ENCODE measurements around the gene KHDC4. TPM values are rescaled to one million over a fixed set of nuclear protein-coding genes. Genes with fewer than 3 reads are reported as not detected.

The KHDC4 gene
- total RNA-seq, 2 experiments from 2014 or later, result 56.6 to 60.8 TPM

DNA sequence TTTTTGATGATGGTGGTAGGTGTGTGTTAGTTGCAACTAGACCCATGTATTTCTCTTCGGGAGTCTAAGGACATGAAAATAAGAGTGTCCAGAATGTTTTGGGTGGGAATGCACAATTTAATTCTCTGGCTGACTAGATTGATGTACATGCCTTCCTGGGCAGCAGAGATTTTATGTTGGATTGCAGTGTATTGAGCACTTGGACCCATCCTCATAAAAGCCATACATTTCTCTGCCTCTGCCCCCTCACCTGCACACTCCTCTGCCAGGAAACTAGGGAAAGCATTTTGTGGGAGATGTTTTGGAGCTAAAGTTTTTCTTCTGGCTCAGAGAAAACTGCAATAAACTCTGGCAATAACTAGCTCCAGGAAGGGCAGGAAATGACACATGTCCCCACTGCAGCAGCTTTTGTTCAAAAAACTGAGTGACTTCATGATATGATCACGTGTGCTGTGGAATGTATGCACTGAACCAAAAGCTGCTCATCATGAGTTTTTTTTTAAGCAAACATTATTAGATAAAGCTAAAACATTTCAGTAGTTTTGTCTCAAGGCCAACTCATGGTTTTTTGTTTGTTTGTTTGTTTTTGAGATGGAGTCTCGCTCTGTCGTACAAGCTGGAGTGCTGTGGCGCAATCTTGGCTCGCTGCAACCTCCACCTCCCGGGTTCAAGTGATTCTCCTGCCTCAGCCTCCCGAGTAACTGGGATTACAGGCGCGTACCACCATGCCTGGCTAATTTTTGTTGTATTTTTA, 40.6 kb downstream of the KHDC4 start:
- peaks cover 12% of the 10 kb centered on the region for H3K36me3 Mint-ChIP-seq (ENCODE audit: low read depth)
- intact Hi-C loops (cut with DNase I, micrococcal nuclease), result loop anchor here in 1 of 2 experiments (5.0 kb wide), 1 partner anchor 36 kb away; the partner anchor contains the start of genes GON4L and SYT11
- ChIA-PET CTCF (interaction anchor here (1.5 kb wide), 1 partner anchor 96 kb away, joined by 4 read pairs; no protein-coding TSS in a partner anchor), POLR2A (interaction anchor here (0.6 to 1.6 kb wide), 5 partner anchors 10 to 148 kb away, joined by 3 to 6 read pairs (median 4); partner anchors contain the start of genes GON4L and SYT11)
- Histone ChIP-seq H3K9me3 (ENCODE audit: control insufficient read depth in 1 of 2, insufficient read depth in 1 of 2, low read length in 2 of 2) (no peaks in the 10 kb centered on the region), H3K36me3 (ENCODE audit: insufficient read depth, low read length) (peaks cover 15% of the 10 kb centered on the region), H3K4me3 (ENCODE audit: low read length) (no peak overlapping the region), H3K27ac (ENCODE audit: low read depth in 1 of 2, low read length in 2 of 2) (no peak overlapping the region), H3K27me3 (ENCODE audit: control insufficient read depth in 1 of 2, insufficient read depth in 2 of 2, low read length in 2 of 2) (no peaks in the 10 kb centered on the region), H3K4me1 (ENCODE audit: insufficient read depth, low read length) (peaks cover 12% of the 10 kb centered on the region)
- TF ChIP-seq, protein P1, sequence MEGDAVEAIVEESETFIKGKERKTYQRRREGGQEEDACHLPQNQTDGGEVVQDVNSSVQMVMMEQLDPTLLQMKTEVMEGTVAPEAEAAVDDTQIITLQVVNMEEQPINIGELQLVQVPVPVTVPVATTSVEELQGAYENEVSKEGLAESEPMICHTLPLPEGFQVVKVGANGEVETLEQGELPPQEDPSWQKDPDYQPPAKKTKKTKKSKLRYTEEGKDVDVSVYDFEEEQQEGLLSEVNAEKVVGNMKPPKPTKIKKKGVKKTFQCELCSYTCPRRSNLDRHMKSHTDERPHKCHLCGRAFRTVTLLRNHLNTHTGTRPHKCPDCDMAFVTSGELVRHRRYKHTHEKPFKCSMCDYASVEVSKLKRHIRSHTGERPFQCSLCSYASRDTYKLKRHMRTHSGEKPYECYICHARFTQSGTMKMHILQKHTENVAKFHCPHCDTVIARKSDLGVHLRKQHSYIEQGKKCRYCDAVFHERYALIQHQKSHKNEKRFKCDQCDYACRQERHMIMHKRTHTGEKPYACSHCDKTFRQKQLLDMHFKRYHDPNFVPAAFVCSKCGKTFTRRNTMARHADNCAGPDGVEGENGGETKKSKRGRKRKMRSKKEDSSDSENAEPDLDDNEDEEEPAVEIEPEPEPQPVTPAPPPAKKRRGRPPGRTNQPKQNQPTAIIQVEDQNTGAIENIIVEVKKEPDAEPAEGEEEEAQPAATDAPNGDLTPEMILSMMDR (IDR thresholded peaks at IDR 0.05), result no peak
- peak in 10 of 14 experiments; percentile 4 to 66 (median 15) for DNase-seq
- H3K9me3 Mint-ChIP-seq, result no peaks in the 10 kb centered on the region
- H3K27ac Mint-ChIP-seq, result peak overlapping the region; percentile 79
- H3K4me3 Mint-ChIP-seq, result peak overlapping the region; percentile 11
- no peaks in the 10 kb centered on the region for H3K27me3 Mint-ChIP-seq
- H3K4me1 Mint-ChIP-seq (ENCODE audit: low read depth), result peaks cover 21% of the 10 kb centered on the region
- ATAC-seq (ENCODE audit: poor library complexity), result peak; percentile 98

- Histone ChIP-seq H3K27me3 (ENCODE audit: control insufficient read depth in 1 of 2, insufficient read depth in 2 of 2, low read length in 2 of 2) (no peaks in the 10 kb centered on the region), H3K4me1 (ENCODE audit: insufficient read depth, low read length) (peaks cover 12% of the 10 kb centered on the region), H3K4me3 (ENCODE audit: low read length) (no peak overlapping the region), H3K27ac (ENCODE audit: low read depth in 1 of 2, low read length in 2 of 2) (no peak overlapping the region), H3K9me3 (ENCODE audit: control insufficient read depth in 1 of 2, insufficient read depth in 1 of 2, low read length in 2 of 2) (no peaks in the 10 kb centered on the region), H3K36me3 (ENCODE audit: insufficient read depth, low read length) (peaks cover 8% of the 10 kb centered on the region)
- H3K4me3 Mint-ChIP-seq, result no peak overlapping the region
- H3K36me3 Mint-ChIP-seq (ENCODE audit: low read depth), result peaks cover 5% of the 10 kb centered on the region
- ChIA-PET POLR2A (interaction anchor here (1.2 to 1.6 kb wide), 2 partner anchors 13 to 36 kb away, joined by 4 to 6 read pairs; partner anchors contain the start of gene GON4L), CTCF (interaction anchor here (1.5 kb wide), 1 partner anchor 97 kb away, joined by 4 read pairs; no protein-coding TSS in a partner anchor)
- DNase-seq (no peak), ATAC-seq (ENCODE audit: poor library complexity) (no peak)
- no peaks in the 10 kb centered on the region for H3K9me3 Mint-ChIP-seq
- H3K27me3 Mint-ChIP-seq, result no peaks in the 10 kb centered on the region
- peak overlapping the region; percentile 79 for H3K27ac Mint-ChIP-seq
- intact Hi-C loops (cut with DNase I, micrococcal nuclease), result loop anchor here in 1 of 2 experiments (5.0 kb wide), 1 partner anchor 35 kb away; the partner anchor contains the start of genes GON4L and SYT11
- TF ChIP-seq, protein P1 (IDR thresholded peaks at IDR 0.05), result no peak
- peaks cover 19% of the 10 kb centered on the region for H3K4me1 Mint-ChIP-seq (ENCODE audit: low read depth)
Measured at GRCh38 chr1:155892796-155893195, 41.4 kb downstream of the KHDC4 start.

DNA sequence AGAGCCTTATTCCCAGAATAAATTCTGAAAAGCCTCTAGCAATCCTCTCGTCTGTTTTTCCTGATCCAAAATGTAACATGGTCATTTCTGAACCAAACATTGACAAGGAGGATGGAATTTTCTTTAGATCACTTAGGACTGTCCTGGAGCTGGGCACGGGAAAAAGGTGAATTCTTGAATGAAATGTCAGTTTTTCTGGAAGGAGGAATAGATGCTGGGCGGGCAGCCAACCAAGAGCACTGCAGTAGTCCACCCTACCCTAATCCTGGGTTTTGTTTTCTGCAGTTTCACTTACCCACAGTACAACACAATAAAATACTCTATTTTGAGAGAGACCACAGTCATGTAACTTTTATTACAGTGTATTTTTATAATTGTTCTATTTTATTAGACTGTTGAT, 44.0 kb downstream of the KHDC4 start:
- Mint-ChIP-seq H3K4me3 (no peak overlapping the region), H3K36me3 (ENCODE audit: low read depth) (no peaks in the 10 kb centered on the region), H3K27me3 (no peaks in the 10 kb centered on the region), H3K27ac (no peak overlapping the region), H3K9me3 (no peaks in the 10 kb centered on the region), H3K4me1 (ENCODE audit: low read depth) (peaks cover 15% of the 10 kb centered on the region)
- CTCF ChIA-PET, result no interaction called here
- ATAC-seq (ENCODE audit: poor library complexity) (no peak), DNase-seq (no peak)
- POLR2A ChIA-PET, result no interaction called here
- Histone ChIP-seq H3K36me3 (ENCODE audit: insufficient read depth, low read length) (no peaks in the 10 kb centered on the region), H3K9me3 (ENCODE audit: control insufficient read depth in 1 of 2, insufficient read depth in 1 of 2, low read length in 2 of 2) (no peaks in the 10 kb centered on the region), H3K27ac (ENCODE audit: low read depth in 1 of 2, low read length in 2 of 2) (no peak overlapping the region), H3K4me3 (ENCODE audit: low read length) (no peak overlapping the region), H3K4me1 (ENCODE audit: insufficient read depth, low read length) (peaks cover 12% of the 10 kb centered on the region), H3K27me3 (ENCODE audit: control insufficient read depth in 1 of 2, insufficient read depth in 2 of 2, low read length in 2 of 2) (no peaks in the 10 kb centered on the region)
- intact Hi-C loops (cut with DNase I, micrococcal nuclease), result loop anchor here in 1 of 2 experiments (5.0 kb wide), 1 partner anchor 33 kb away; the partner anchor contains the start of genes GON4L and SYT11
- TF ChIP-seq, protein P1 (IDR thresholded peaks at IDR 0.05), result no peak
